Nephron progenitor cell (in vitro differentiated cells): ENCODE results near the gene SENP7.

ENCODE experiments used
- DNase-seq: peaks from one replicate; pipeline ENCODE4 v3.0.0; 2021
- H3K27ac Mint-ChIP-seq: 2 replicates; pipeline ENCODE4 v1.8.0; 2021; ENCODE audit warnings: mild to moderate bottlenecking, moderate library complexity, mixed read lengths
- H3K27me3 Mint-ChIP-seq: 2 replicates; pipeline ENCODE4 v1.8.0; 2021; ENCODE audit warnings: mild to moderate bottlenecking, low read depth, mixed read lengths; ENCODE audit not compliant: poor library complexity
- H3K36me3 Mint-ChIP-seq: 2 replicates; pipeline ENCODE4 v1.8.0; 2021; ENCODE audit warnings: low read depth, mixed read lengths
- H3K4me1 Mint-ChIP-seq: 2 replicates; pipeline ENCODE4 v1.8.0; 2021; ENCODE audit warnings: mixed read lengths
- H3K4me3 Mint-ChIP-seq: 2 replicates; pipeline ENCODE4 v1.8.0; 2021; ENCODE audit warnings: mild to moderate bottlenecking, moderate library complexity, mixed read lengths
- H3K9me3 Mint-ChIP-seq: 2 replicates; pipeline ENCODE4 v1.8.0; 2021; ENCODE audit warnings: mild to moderate bottlenecking, moderate library complexity, mixed read lengths
- CTCF ChIP-seq: fragments of 200-600 bp; sonication (generic); IDR thresholded peaks from 2 replicates; pipeline ENCODE4 v1.5.0; 2021; ENCODE audit warnings: antibody characterized with exemption

SENP7 gene

GRCh38 chr3:101381809-101382208, 131.2 kb downstream of the SENP7 start:
- Mint-ChIP-seq H3K4me3 (no peak overlapping the region), H3K27ac (no peak overlapping the region), H3K36me3 (peaks cover 22% of the 10 kb centered on the region), H3K9me3 (peaks cover 19% of the 10 kb centered on the region), H3K27me3 (no peaks in the 10 kb centered on the region), H3K4me1 (peaks cover 12% of the 10 kb centered on the region)
- no peak for DNase-seq
- TF ChIP-seq CTCF: peak; percentile 42

- Mint-ChIP-seq H3K27me3 (no peaks in the 10 kb centered on the region), H3K9me3 (peaks cover 19% of the 10 kb centered on the region), H3K4me3 (no peak overlapping the region), H3K36me3 (peaks cover 22% of the 10 kb centered on the region), H3K27ac (no peak overlapping the region), H3K4me1 (peaks cover 8% of the 10 kb centered on the region)
- no peak for DNase-seq
- TF ChIP-seq CTCF: no peak
Measured at GRCh38 chr3:101379658-101380376, 133.2 kb downstream of the SENP7 start.

- H3K4me3 Mint-ChIP-seq: no peak overlapping the region
- DNase-seq: no peak
Measured at GRCh38 chr3:101377796-101378195, 135.2 kb downstream of the SENP7 start.

GRCh38 chr3:101377209-101377608, 135.8 kb downstream of the SENP7 start:
- TF ChIP-seq CTCF: no peak
- peaks cover 22% of the 10 kb centered on the region for H3K36me3 Mint-ChIP-seq
- DNase-seq: no peak
- no peak overlapping the region for H3K27ac Mint-ChIP-seq
- peaks cover 19% of the 10 kb centered on the region for H3K9me3 Mint-ChIP-seq
- H3K4me1 Mint-ChIP-seq: no peaks in the 10 kb centered on the region
- H3K27me3 Mint-ChIP-seq: no peaks in the 10 kb centered on the region
- no peak overlapping the region for H3K4me3 Mint-ChIP-seq

More at GRCh38 chr3:101377796-101378195, 135.2 kb downstream of the SENP7 start:
- Mint-ChIP-seq H3K9me3 (peaks cover 19% of the 10 kb centered on the region), H3K27ac (no peak overlapping the region), H3K4me1 (no peaks in the 10 kb centered on the region), H3K27me3 (no peaks in the 10 kb centered on the region), H3K36me3 (peaks cover 22% of the 10 kb centered on the region)
- no peak for TF ChIP-seq CTCF

- TF ChIP-seq CTCF: no peak
- peaks cover 19% of the 10 kb centered on the region for H3K9me3 Mint-ChIP-seq
- DNase-seq: no peak
- H3K36me3 Mint-ChIP-seq: peaks cover 26% of the 10 kb centered on the region
- no peaks in the 10 kb centered on the region for H3K4me1 Mint-ChIP-seq
- H3K27ac Mint-ChIP-seq: no peak overlapping the region
- H3K4me3 Mint-ChIP-seq: no peak overlapping the region
- no peaks in the 10 kb centered on the region for H3K27me3 Mint-ChIP-seq
Measured at GRCh38 chr3:101375586-101375985, 137.4 kb downstream of the SENP7 start.

GRCh38 chr3:101362406-101362805, 150.6 kb downstream of the SENP7 start:
- Mint-ChIP-seq H3K36me3 (peaks cover 45% of the 10 kb centered on the region), H3K27ac (no peak overlapping the region), H3K27me3 (no peaks in the 10 kb centered on the region), H3K9me3 (peaks cover 8% of the 10 kb centered on the region), H3K4me1 (peaks cover 7% of the 10 kb centered on the region), H3K4me3 (no peak overlapping the region)
- TF ChIP-seq CTCF: no peak
- DNase-seq: no peak
